Measurements from ENCODE around the gene EIF2B2. TPM values are rescaled to one million over a fixed set of nuclear protein-coding genes. Genes with fewer than 3 reads are reported as not detected.

Gene EIF2B2
- total and polyA plus RNA-seq, 2 of the 13 experiments (the other 11 are each of a cell fraction or from before 2014, with no cell fraction given), result 54.4 to 78.6 TPM

- no peak for TF ChIP-seq SRSF9 (IDR thresholded peaks at IDR 0.05; ENCODE audit: borderline replicate concordance, insufficient read depth, low read depth, low read length, poor library complexity, severe bottlenecking)
- 0 out of 2 replicates have a peak, but pooled peaks have one; percentile 41 for TF ChIP-seq ZNF761 (CRISPR knock-in tag; conservative IDR thresholded peaks at IDR 0.05)
- 0 out of 2 replicates have a peak, but pooled peaks have one; percentile 50 for TF ChIP-seq NFIB (CRISPR knock-in tag; IDR thresholded peaks at IDR 0.05; ENCODE audit: borderline replicate concordance)
- no peak for TF ChIP-seq SP5 (CRISPR knock-in tag; IDR thresholded peaks at IDR 0.05; ENCODE audit: borderline replicate concordance, low read depth)
- no peak for TF ChIP-seq KIAA2018 (CRISPR knock-in tag; IDR thresholded peaks at IDR 0.05; ENCODE audit: borderline replicate concordance)
- peak; percentile 48; the same call in 1 of the 2 replicates for TF ChIP-seq ZNF318 (CRISPR knock-in tag; IDR thresholded peaks at IDR 0.05)
- TF ChIP-seq HNF4A (CRISPR knock-in tag; IDR thresholded peaks at IDR 0.05), result no peak
- no peak for TF ChIP-seq ZXDC (CRISPR knock-in tag; IDR thresholded peaks at IDR 0.05)
These were observed 718 bp downstream of the EIF2B2 start (continued) for GRCh38 chr14:75003250-75004027.

Measured in HepG2 (cell line).